Measurements from ENCODE around the gene HDAC10.

Gene HDAC10

DNA sequence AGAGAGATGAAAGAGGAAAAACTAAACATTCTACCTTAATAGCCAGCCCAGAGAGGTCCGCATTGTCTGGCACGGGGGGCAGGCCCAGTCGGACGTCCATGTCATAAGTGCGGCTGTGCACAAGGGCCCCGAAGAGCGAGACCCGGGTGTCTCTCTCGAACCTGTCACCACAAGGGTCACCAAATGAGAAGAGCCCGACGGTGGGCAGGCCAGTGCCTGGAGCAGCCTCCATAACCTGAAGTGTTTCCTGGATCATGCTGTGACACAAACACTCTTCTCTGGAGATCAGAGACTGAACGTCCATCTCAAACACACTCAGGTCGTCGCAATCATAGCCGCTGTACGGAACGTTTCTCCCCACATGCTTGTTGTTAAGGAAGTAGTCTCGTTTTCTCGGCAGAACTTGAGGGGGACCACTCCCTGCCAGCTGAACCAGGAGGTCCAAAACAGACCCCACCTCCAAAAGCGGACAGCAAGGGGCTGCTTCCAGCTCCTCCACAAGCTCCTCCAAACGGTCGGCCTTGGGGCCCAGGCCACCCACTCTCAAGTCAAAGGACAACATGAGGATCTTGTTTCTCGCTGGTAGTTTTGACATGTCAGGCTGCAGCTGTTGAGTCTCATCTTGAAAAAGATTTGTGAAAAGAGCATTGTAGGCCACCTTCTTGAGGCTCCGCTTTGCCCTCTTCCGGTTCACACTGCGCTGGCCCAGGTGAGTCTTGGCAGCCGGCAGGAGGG is 7.2 kb downstream of the HDAC10 start:
- TF ChIP-seq TCF12 (IDR thresholded peaks at IDR 0.05; ENCODE audit: low read depth) (no peak), EGR1 (IDR thresholded peaks at IDR 0.05) (no peak), YY1 (IDR thresholded peaks at IDR 0.05; ENCODE audit: low read depth) (no peak), TAF1 (IDR thresholded peaks at IDR 0.05; ENCODE audit: low read depth) (no peak), CREB1 (IDR thresholded peaks at IDR 0.05; ENCODE audit: low read depth) (no peak)
- TF ChIP-seq, protein P1, sequence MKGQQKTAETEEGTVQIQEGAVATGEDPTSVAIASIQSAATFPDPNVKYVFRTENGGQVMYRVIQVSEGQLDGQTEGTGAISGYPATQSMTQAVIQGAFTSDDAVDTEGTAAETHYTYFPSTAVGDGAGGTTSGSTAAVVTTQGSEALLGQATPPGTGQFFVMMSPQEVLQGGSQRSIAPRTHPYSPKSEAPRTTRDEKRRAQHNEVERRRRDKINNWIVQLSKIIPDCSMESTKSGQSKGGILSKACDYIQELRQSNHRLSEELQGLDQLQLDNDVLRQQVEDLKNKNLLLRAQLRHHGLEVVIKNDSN (IDR thresholded peaks at IDR 0.05): no peak

DNA sequence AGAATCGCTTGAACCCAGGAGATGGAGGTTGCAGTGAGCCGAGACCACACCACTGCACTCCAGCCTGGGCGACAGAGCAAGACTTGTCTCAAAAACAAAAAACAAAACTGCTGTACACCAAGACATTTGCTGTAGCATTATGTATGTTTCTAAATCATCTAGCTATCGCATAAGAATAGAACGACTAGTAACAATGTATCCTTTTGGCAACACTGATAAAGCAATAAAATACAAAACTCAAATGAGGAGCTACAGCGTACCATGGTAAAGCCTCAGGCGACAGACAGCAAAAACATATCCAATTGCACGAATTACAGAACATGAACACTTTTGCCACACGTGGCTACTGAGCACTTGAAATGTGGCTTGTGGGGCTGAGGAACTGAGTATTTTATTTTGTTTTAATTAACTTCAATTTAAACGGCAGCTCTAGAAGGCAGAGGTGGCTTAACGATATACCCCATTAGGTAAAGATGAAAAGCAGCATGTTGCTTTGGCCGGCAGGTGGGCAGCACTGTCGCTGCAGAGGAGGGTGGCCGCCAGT is 8.6 kb downstream of the HDAC10 start:
- TF ChIP-seq TAF1 (IDR thresholded peaks at IDR 0.05; ENCODE audit: low read depth) (no peak), CEBPB (IDR thresholded peaks at IDR 0.05) (no peak), FOXM1 (IDR thresholded peaks at IDR 0.05; ENCODE audit: borderline replicate concordance, low read depth) (no peak), EP300 (IDR thresholded peaks at IDR 0.05; ENCODE audit: borderline replicate concordance) (no peak)

DNA sequence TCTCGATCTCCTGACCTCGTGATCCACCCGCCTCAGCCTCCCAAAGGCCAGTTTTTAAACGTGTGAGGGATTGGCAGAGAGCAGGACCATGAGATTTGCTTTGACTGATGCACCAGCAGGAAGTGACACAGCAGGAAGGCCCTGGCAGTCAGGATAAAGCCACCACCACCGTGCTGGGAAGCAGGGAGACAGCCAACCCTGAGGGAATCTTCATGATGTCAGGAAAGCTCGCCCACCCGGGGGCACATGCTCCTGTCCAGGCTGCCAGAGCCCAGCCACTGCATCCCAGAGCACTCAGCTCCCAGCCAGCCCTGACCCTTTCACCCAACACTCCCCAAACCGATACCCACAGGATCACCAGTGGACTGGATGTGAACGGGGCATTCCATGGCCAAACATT is 12.3 kb downstream of the HDAC10 start:
- TF ChIP-seq, protein P2, sequence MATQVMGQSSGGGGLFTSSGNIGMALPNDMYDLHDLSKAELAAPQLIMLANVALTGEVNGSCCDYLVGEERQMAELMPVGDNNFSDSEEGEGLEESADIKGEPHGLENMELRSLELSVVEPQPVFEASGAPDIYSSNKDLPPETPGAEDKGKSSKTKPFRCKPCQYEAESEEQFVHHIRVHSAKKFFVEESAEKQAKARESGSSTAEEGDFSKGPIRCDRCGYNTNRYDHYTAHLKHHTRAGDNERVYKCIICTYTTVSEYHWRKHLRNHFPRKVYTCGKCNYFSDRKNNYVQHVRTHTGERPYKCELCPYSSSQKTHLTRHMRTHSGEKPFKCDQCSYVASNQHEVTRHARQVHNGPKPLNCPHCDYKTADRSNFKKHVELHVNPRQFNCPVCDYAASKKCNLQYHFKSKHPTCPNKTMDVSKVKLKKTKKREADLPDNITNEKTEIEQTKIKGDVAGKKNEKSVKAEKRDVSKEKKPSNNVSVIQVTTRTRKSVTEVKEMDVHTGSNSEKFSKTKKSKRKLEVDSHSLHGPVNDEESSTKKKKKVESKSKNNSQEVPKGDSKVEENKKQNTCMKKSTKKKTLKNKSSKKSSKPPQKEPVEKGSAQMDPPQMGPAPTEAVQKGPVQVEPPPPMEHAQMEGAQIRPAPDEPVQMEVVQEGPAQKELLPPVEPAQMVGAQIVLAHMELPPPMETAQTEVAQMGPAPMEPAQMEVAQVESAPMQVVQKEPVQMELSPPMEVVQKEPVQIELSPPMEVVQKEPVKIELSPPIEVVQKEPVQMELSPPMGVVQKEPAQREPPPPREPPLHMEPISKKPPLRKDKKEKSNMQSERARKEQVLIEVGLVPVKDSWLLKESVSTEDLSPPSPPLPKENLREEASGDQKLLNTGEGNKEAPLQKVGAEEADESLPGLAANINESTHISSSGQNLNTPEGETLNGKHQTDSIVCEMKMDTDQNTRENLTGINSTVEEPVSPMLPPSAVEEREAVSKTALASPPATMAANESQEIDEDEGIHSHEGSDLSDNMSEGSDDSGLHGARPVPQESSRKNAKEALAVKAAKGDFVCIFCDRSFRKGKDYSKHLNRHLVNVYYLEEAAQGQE (IDR thresholded peaks at IDR 0.05; ENCODE audit: low read depth): no peak
- no peak for TF ChIP-seq EP300 (IDR thresholded peaks at IDR 0.05; ENCODE audit: borderline replicate concordance)

DNA sequence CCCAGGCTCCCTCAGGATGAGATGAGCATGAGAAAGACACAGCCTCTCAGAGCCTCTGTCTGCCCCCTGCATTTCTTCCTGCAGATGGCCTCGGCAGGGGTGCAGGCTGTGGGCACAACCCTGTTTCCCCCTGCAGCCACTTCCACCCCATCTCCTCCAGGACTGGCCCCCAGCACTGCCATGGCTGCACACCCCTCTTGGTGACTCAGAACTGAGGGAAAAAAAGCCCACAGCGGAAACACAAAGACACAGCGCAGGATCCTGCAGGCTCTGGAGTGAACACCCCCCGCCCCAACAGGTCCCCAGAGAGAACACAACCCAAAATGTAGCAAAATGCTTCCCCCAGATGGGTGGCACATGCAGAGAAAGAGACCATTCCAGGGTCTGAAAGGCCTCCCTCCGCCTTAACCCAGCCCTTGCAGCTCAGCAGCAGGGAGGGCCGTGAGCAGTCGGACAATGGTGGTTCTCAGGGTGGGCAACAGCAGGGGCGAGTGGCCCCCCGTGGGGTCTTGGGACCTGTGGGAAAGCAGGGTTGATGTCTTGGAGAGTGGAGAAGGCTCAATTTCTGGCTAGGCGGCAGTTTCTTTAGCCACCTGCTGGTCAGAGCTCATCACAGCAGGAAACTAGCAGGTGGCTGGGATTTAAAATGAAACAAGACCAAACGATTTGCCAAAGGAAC is 14.2 kb downstream of the HDAC10 start:
- TF ChIP-seq TCF12 (IDR thresholded peaks at IDR 0.05; ENCODE audit: low read depth) (no peak), YY1 (IDR thresholded peaks at IDR 0.05; ENCODE audit: low read depth) (no peak), ZBTB7A (IDR thresholded peaks at IDR 0.05; ENCODE audit: low read depth) (no peak), EP300 (IDR thresholded peaks at IDR 0.05; ENCODE audit: borderline replicate concordance) (no peak), CREB1 (IDR thresholded peaks at IDR 0.05; ENCODE audit: low read depth) (no peak), FOXM1 (IDR thresholded peaks at IDR 0.05; ENCODE audit: borderline replicate concordance, low read depth) (no peak), NFIC (IDR thresholded peaks at IDR 0.05) (no peak)

DNA sequence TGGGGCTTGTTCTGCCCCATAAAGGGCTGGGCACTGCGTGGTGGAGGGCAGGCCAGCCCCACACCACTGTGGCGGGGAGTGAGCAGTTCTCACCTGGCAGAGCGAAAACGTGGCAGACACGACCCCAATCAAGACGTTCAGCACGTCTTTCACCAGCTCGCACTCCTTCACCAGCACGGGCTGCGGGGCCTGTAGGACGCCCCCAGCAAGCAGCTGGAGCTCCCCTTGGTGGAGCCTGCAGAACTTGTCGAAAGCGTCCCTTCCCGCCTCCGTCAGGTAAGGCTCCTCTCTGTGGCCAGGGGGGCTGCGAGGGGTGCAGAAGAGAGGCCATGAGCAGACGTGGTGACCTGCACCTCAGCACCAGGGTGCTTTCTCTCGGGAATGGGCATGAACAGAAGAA is 17.8 kb downstream of the HDAC10 start:
- TF ChIP-seq CREB1 (IDR thresholded peaks at IDR 0.05; ENCODE audit: low read depth): no peak
- no peak for TF ChIP-seq ZBTB7A (IDR thresholded peaks at IDR 0.05; ENCODE audit: low read depth)
- no peak for TF ChIP-seq EP300 (IDR thresholded peaks at IDR 0.05; ENCODE audit: borderline replicate concordance)
- TF ChIP-seq, protein P2 (IDR thresholded peaks at IDR 0.05; ENCODE audit: low read depth): no peak
- no peak for TF ChIP-seq NFIC (IDR thresholded peaks at IDR 0.05)

DNA sequence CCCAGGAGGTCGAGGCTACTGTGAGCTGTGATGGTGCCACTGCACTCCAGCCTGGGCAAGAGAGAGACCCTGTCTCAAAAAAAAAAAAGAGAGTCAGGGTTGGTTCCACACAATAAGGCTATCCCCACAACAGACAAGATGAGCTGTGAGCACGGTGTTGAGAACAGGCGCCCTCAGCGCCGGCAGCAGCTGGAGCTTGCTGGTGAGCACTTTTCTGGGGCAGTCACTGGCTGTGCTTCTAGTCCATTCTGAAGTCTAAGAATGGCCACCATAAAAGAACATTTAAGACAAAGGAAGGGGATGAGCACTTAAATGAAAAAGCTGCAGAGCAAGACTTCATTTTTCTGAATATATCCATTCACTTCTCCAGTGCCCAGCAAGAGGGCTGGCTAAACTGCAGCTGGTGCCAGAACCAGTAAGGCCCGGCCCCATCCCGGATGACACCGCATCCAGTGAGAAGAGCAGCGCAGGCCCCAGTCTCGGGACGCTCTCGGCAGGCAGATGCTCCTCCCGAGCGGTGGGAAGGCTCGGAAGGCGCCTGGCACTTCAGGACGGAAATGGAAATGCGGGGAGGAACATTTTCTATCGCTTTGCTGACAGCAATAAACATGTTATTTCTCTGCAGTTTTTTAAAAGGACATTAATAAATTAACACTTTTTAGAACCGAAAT is 18.4 kb downstream of the HDAC10 start:
- TF ChIP-seq RAD21 (IDR thresholded peaks at IDR 0.05; ENCODE audit: low read depth) (no peak), FOXM1 (IDR thresholded peaks at IDR 0.05; ENCODE audit: borderline replicate concordance, low read depth) (no peak), YY1 (IDR thresholded peaks at IDR 0.05; ENCODE audit: low read depth) (no peak), ZBTB7A (IDR thresholded peaks at IDR 0.05; ENCODE audit: low read depth) (no peak), NFIC (IDR thresholded peaks at IDR 0.05) (no peak), EP300 (IDR thresholded peaks at IDR 0.05; ENCODE audit: borderline replicate concordance) (no peak)
- TF ChIP-seq, protein P3, sequence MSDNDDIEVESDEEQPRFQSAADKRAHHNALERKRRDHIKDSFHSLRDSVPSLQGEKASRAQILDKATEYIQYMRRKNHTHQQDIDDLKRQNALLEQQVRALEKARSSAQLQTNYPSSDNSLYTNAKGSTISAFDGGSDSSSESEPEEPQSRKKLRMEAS (IDR thresholded peaks at IDR 0.05): no peak
- TF ChIP-seq, protein P1 (IDR thresholded peaks at IDR 0.05): no peak
